ENCODE data around the gene SLC18A3.
A peak's percentile ranks its signal among the peaks of the same experiment; 100 is the strongest.

Gene SLC18A3

DNA sequence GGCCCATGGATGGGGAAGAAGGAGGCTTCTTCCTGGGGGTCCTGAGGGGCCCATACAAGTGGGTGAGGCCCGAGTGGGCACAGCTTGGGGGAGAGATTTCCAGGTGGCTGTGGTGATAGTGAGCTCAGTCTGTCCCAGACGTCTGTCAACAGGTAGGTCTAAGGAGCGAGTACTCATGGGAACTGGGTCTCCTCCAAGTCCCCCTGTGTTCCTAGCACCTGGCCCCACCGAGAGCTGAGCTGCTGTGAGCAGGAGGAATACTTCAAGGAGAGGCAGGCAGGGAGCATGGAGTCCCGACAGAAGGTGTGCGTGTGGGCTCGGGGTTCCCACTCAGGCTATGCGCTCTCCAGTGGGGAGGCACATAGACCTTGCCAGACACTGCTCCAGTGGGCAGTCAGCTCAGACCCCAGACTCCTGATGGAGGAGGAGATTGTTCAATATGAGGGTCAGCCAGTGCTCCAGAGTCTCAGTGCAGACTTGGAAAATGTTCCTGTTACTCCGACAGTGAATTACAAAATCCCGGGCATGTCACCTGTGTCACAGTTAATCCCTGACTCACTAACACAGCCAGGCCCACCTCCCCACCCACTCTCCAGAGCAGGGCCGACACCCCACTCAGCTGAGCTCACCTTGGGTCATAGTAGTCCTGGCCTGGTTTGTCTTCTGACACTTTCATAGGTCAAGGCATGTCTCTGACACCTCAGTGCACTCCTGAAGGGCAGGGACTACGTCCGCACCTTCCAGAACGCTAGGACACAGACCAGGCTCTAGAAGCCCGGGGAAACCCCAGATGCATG, 41.1 kb downstream of the SLC18A3 start:
- peak; percentile 46 for DNase-seq (ENCODE audit: low spot score)
- no peak overlapping the region for H3K27ac ChIP-seq

DNA sequence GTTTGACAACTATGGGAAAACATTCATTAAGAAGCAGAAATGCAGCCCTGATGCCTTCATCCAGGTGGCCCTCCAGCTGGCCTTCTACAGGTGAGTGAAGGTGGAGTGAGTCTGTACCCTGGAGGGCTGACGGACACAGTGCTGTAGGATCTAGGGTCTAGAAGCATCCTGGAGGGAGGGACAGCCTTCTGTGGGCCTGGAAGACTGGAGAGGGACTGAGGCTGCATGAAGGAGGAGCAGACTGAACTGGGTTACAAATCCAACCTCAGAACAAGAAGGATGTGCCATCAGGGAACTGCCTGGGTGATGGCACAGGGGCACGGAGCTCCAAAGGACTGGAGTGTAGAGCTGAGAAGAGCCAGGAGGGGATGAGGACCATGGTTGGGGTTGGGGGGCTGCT, 41.8 kb downstream of the SLC18A3 start:
- Histone ChIP-seq H3K27ac (no peak overlapping the region), H3K4me3 (no peak overlapping the region)
- peak; percentile 22 for DNase-seq (ENCODE audit: low spot score)
- TF ChIP-seq, protein P1, sequence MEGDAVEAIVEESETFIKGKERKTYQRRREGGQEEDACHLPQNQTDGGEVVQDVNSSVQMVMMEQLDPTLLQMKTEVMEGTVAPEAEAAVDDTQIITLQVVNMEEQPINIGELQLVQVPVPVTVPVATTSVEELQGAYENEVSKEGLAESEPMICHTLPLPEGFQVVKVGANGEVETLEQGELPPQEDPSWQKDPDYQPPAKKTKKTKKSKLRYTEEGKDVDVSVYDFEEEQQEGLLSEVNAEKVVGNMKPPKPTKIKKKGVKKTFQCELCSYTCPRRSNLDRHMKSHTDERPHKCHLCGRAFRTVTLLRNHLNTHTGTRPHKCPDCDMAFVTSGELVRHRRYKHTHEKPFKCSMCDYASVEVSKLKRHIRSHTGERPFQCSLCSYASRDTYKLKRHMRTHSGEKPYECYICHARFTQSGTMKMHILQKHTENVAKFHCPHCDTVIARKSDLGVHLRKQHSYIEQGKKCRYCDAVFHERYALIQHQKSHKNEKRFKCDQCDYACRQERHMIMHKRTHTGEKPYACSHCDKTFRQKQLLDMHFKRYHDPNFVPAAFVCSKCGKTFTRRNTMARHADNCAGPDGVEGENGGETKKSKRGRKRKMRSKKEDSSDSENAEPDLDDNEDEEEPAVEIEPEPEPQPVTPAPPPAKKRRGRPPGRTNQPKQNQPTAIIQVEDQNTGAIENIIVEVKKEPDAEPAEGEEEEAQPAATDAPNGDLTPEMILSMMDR (IDR thresholded peaks at IDR 0.05), result no peak

More for the DNA sequence above, 41.1 kb downstream of the SLC18A3 start:
- TF ChIP-seq, protein P1 (IDR thresholded peaks at IDR 0.05), result no peak
- H3K4me3 ChIP-seq, result no peak overlapping the region

DNA sequence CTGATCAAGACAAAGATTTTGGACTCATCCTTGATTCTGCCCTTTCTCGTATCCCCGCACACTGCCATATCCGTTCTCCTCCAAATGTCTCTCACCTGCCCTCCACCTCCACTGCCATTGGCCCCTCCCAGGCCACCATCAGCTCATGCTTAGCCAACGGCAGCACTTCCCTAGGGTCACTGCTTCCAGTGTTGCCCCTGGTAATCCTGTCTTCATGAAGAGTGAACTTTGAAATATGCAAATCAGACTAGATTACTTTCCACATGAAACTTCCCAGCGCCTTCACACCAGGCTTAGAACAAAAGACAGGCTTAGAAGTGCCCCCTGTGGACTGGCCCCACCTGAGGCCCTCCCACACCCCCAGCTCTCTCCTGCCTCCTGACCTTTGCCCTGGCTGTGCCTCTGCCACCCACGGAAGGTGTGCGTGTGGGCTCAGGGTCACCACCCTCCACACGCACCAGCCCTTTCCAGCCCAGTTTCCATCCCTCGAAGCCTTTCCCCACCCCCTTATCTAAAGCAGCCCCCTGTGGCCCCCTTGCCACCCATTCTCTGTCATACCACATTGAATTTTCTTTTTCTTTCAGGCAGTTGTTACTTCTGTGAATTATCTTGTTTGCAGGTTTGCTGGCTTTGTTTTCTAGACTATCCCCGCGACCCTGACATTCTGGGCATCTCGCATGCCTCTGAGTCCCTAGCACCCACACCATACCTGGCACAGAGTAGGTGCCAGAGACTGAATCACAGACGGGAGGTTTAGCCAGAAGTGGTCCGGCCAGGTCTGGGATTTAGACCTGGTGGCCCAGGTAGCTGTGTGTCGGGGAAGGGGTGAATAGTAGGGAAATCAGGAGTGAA, 42.5 kb downstream of the SLC18A3 start:
- TF ChIP-seq, protein P1 (IDR thresholded peaks at IDR 0.05), result no peak
- peak; percentile 33 for DNase-seq (ENCODE audit: low spot score)
- Histone ChIP-seq H3K27ac (no peak overlapping the region), H3K4me3 (no peak overlapping the region)

DNA sequence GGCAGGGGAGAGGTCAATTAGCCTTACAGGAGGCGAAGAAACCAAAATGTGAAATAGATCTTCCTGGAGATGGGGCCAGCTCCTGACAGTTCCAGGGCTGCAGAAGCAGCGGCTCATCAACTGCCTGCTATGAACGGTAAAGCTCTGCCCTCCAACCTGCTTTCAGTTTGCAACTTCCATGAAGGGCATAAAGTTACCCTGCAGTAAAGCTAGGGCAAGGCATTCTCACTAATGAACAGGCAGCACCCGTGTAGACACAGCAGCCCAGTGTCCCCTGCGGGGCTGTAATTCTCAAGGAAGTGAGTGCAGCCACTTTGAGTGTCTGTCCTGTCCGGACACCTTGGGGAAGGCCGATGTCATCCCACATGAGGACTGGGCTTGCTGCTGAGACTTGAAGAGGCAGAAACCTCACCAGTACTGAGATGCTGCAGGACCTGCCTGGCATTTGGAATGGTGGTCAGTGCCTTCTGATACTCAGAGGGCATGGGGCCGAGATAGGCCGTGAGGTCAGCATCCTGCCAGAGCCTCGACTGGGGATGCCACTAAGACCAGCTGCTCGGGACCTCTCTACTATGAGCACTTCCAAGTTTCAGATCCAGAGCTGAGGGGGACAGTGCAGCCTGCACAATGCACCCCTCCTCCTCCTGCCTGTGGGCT, 43.3 kb downstream of the SLC18A3 start:
- TF ChIP-seq, protein P1 (IDR thresholded peaks at IDR 0.05), result no peak
- peak; percentile 62 for DNase-seq (ENCODE audit: low spot score)
- Histone ChIP-seq H3K27ac (no peak overlapping the region), H3K4me3 (no peak overlapping the region)

DNA sequence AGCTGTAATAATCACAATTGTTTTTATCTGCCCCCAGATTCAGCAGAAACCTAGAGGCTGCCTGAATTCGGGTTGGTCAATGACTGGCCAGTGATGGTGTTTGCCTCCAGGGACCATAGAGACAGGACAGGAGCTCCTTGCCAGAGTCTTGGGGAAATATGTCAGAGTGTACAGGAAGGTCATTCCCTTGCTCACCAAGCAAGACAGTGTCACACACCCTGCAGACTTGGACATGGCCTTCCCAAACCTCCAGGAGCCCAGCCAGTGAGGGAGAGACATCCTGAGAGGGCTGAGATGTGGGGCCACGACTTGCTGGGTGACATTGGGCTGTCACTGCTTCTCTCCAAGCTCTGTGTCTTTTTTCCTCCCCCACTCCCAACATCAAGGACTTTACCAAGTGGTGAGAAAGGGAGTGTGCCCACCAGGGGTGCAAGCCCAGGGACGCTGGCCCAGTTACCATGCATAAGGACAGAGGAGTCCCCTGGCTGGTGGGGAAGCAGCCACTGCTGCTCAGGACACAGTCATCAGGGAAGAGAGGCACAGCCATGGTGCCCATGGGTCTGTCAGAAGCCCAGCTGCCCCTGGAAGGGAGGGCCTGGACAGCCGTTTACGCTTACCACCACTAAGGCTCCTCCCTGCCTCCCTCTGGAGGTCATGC, 44.1 kb downstream of the SLC18A3 start:
- TF ChIP-seq, protein P1 (IDR thresholded peaks at IDR 0.05), result no peak
- H3K4me3 ChIP-seq, result no peak overlapping the region
- DNase-seq (ENCODE audit: low spot score), result no peak
- H3K27ac ChIP-seq, result no peak overlapping the region

DNA sequence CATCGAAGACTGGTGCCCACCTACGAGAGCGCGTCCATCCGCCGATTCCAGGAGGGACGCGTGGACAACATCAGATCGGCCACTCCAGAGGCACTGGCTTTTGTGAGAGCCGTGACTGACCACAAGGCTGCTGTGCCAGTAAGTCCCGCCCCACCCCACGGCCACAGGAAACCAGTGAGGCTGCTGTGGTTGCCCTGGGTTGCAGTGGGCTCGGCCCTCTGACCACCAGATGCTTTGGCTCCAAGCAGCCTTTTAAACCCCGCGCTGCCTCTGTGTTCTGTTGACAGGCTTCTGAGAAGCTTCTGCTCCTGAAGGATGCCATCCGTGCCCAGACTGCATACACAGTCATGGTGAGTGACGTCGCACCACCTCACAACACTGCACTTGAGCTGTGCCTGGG, 45.0 kb downstream of the SLC18A3 start:
- Histone ChIP-seq H3K4me3 (no peak overlapping the region), H3K27ac (no peak overlapping the region)
- DNase-seq (ENCODE audit: low spot score), result peak; percentile 67
- TF ChIP-seq, protein P1 (IDR thresholded peaks at IDR 0.05), result no peak

Measured in coronary artery (tissue), 2 donors.